Rectal smooth muscle tissue (tissue), 1 donor: ENCODE measurements around the gene CRTAC1.

Experiments used
- H3K27ac ChIP-seq: one replicate; pipeline ENCODE4 v1.7.0; 2013; ENCODE audit warnings: low read depth, low read length, inconsistent platforms
- H3K27me3 ChIP-seq: one replicate; pipeline ENCODE4 v1.7.0; 2013; ENCODE audit warnings: low read length; ENCODE audit not compliant: control insufficient read depth, insufficient read depth
- H3K36me3 ChIP-seq: one replicate; pipeline ENCODE4 v1.7.0; 2013; ENCODE audit warnings: low read length; ENCODE audit not compliant: control insufficient read depth, insufficient read depth
- H3K4me1 ChIP-seq: one replicate; pipeline ENCODE4 v1.7.0; 2013; ENCODE audit warnings: low read length; ENCODE audit not compliant: control insufficient read depth, insufficient read depth
- H3K4me3 ChIP-seq: one replicate; pipeline ENCODE4 v1.7.0; 2013; ENCODE audit warnings: low read length
- H3K9ac ChIP-seq: one replicate; pipeline ENCODE4 v1.7.0; 2013; ENCODE audit warnings: low read length

CRTAC1 gene

GRCh38 chr10:97896756-97897358 is 133.6 kb downstream of the CRTAC1 start:
- Histone ChIP-seq H3K36me3 (no peaks in the 10 kb centered on the region), H3K4me1 (no peaks in the 10 kb centered on the region), H3K4me3 (no peak overlapping the region), H3K9ac (no peak overlapping the region), H3K27me3 (no peaks in the 10 kb centered on the region), H3K27ac (no peak overlapping the region)

GRCh38 chr10:97895915-97896314 is 134.5 kb downstream of the CRTAC1 start:
- H3K36me3 ChIP-seq, result no peaks in the 10 kb centered on the region
- no peak overlapping the region for H3K4me3 ChIP-seq
- no peak overlapping the region for H3K27ac ChIP-seq
- H3K9ac ChIP-seq, result no peak overlapping the region
- H3K4me1 ChIP-seq, result no peaks in the 10 kb centered on the region
- no peaks in the 10 kb centered on the region for H3K27me3 ChIP-seq

GRCh38 chr10:97895084-97895483 is 135.3 kb downstream of the CRTAC1 start:
- no peak overlapping the region for H3K9ac ChIP-seq
- H3K4me3 ChIP-seq, result no peak overlapping the region
- H3K4me1 ChIP-seq, result no peaks in the 10 kb centered on the region
- no peaks in the 10 kb centered on the region for H3K36me3 ChIP-seq
- H3K27me3 ChIP-seq, result no peaks in the 10 kb centered on the region
- H3K27ac ChIP-seq, result no peak overlapping the region

- no peak overlapping the region for H3K27ac ChIP-seq
- no peak overlapping the region for H3K9ac ChIP-seq
- no peaks in the 10 kb centered on the region for H3K36me3 ChIP-seq
- no peaks in the 10 kb centered on the region for H3K4me1 ChIP-seq
- no peak overlapping the region for H3K4me3 ChIP-seq
- no peaks in the 10 kb centered on the region for H3K27me3 ChIP-seq
Observed at GRCh38 chr10:97894092-97894491, 136.3 kb downstream of the CRTAC1 start.

GRCh38 chr10:97892939-97893338 is 137.5 kb downstream of the CRTAC1 start:
- H3K4me1 ChIP-seq, result no peaks in the 10 kb centered on the region
- no peaks in the 10 kb centered on the region for H3K27me3 ChIP-seq
- H3K9ac ChIP-seq, result no peak overlapping the region
- no peak overlapping the region for H3K27ac ChIP-seq
- H3K4me3 ChIP-seq, result no peak overlapping the region
- no peaks in the 10 kb centered on the region for H3K36me3 ChIP-seq

- Histone ChIP-seq H3K4me1 (no peaks in the 10 kb centered on the region), H3K27me3 (no peaks in the 10 kb centered on the region), H3K9ac (no peak overlapping the region), H3K4me3 (no peak overlapping the region), H3K27ac (no peak overlapping the region), H3K36me3 (no peaks in the 10 kb centered on the region)
Observed at GRCh38 chr10:97892506-97892905, 137.9 kb downstream of the CRTAC1 start.

- Histone ChIP-seq H3K27ac (no peak overlapping the region), H3K27me3 (no peaks in the 10 kb centered on the region), H3K4me3 (no peak overlapping the region), H3K9ac (no peak overlapping the region), H3K36me3 (no peaks in the 10 kb centered on the region), H3K4me1 (no peaks in the 10 kb centered on the region)
Observed at GRCh38 chr10:97891497-97892167, 138.8 kb downstream of the CRTAC1 start.

- Histone ChIP-seq H3K27me3 (no peaks in the 10 kb centered on the region), H3K9ac (no peak overlapping the region), H3K4me3 (no peak overlapping the region), H3K36me3 (no peaks in the 10 kb centered on the region), H3K4me1 (no peaks in the 10 kb centered on the region), H3K27ac (no peak overlapping the region)
Observed at GRCh38 chr10:97889461-97890265, 140.8 kb downstream of the CRTAC1 start.

GRCh38 chr10:97888641-97889262 is 141.7 kb downstream of the CRTAC1 start:
- Histone ChIP-seq H3K36me3 (no peaks in the 10 kb centered on the region), H3K4me3 (no peak overlapping the region), H3K4me1 (no peaks in the 10 kb centered on the region), H3K27ac (no peak overlapping the region), H3K9ac (no peak overlapping the region), H3K27me3 (no peaks in the 10 kb centered on the region)

- Histone ChIP-seq H3K27ac (no peak overlapping the region), H3K4me3 (no peak overlapping the region), H3K36me3 (no peaks in the 10 kb centered on the region), H3K9ac (no peak overlapping the region), H3K27me3 (no peaks in the 10 kb centered on the region), H3K4me1 (no peaks in the 10 kb centered on the region)
Observed at GRCh38 chr10:97888134-97888533, 142.3 kb downstream of the CRTAC1 start.

GRCh38 chr10:97887399-97887798 is 143.0 kb downstream of the CRTAC1 start:
- H3K27me3 ChIP-seq, result no peaks in the 10 kb centered on the region
- H3K27ac ChIP-seq, result no peak overlapping the region
- H3K9ac ChIP-seq, result no peak overlapping the region
- H3K4me1 ChIP-seq, result no peaks in the 10 kb centered on the region
- no peak overlapping the region for H3K4me3 ChIP-seq
- no peaks in the 10 kb centered on the region for H3K36me3 ChIP-seq

GRCh38 chr10:97886286-97886685 is 144.1 kb downstream of the CRTAC1 start:
- H3K4me3 ChIP-seq, result no peak overlapping the region
- H3K36me3 ChIP-seq, result no peaks in the 10 kb centered on the region
- no peaks in the 10 kb centered on the region for H3K4me1 ChIP-seq
- no peak overlapping the region for H3K27ac ChIP-seq
- H3K9ac ChIP-seq, result no peak overlapping the region
- H3K27me3 ChIP-seq, result no peaks in the 10 kb centered on the region
